K562 (cell line): ENCODE results near the gene ZFP62. TPM values are rescaled to one million over a fixed set of nuclear protein-coding genes. Genes with fewer than 3 reads are reported as not detected.

Experiments
- CCNT2 ChIP-seq: IDR thresholded peaks from 2 replicates; pipeline ENCODE4 v1.6.1; 2011; ENCODE audit warnings: borderline replicate concordance, low read depth, mild to moderate bottlenecking, moderate library complexity, mixed read lengths, low read length; ENCODE audit not compliant: insufficient read length; ENCODE audit errors: extremely low read depth
- CREBBP ChIP-seq: IDR thresholded peaks from one replicate; pipeline ENCODE4 v1.6.1; 2012; ENCODE audit warnings: low read depth, mild to moderate bottlenecking, control low read depth, inconsistent platforms, low read length
- ESRRA ChIP-seq: fragments of 450-650 bp; IDR thresholded peaks from 2 replicates; pipeline ENCODE4 v1.6.1; 2014; ENCODE audit warnings: low read depth, mild to moderate bottlenecking, moderate library complexity, borderline replicate concordance
- GABPA ChIP-seq: fragments of 200-800 bp; sonication (Bioruptor generic); conservative IDR thresholded peaks from 2 replicates; pipeline ENCODE4 v1.6.1; 2016; ENCODE audit warnings: low read depth, missing genetic modification characterization, missing compliant biosample characterization
- MCM3 ChIP-seq: fragments of 450-650 bp; IDR thresholded peaks from 2 replicates; pipeline ENCODE4 v1.6.1; 2016
- MECOM ChIP-seq: fragments of 250-450 bp; sonication (Bioruptor Pico); IDR thresholded peaks from 2 replicates; pipeline ENCODE4 v1.8.0; 2022; ENCODE audit warnings: inconsistent platforms
- NCOA6 ChIP-seq: fragments of 450-650 bp; IDR thresholded peaks from 2 replicates; pipeline ENCODE4 v1.6.1; 2017; ENCODE audit warnings: mild to moderate bottlenecking
- NR2C1 ChIP-seq, 2 experiments: fragments of 450-650 bp; IDR thresholded peaks; 2 replicates each; pipeline ENCODE4 v1.6.1; 2017; ENCODE audit warnings: mild to moderate bottlenecking in 2 of 2, antibody characterized with exemption in 1 of 2, inconsistent platforms in 1 of 2, missing compliant biosample characterization in 1 of 2, missing genetic modification characterization in 1 of 2
- NR3C1 ChIP-seq: sonication (generic); formaldehyde crosslinking; IDR thresholded peaks from 2 replicates; pipeline ENCODE4 v1.8.1; 2022; ENCODE audit warnings: missing genetic modification reagents
- POLR2AphosphoS5 ChIP-seq: IDR thresholded peaks from 2 replicates; pipeline ENCODE4 v1.6.1; 2011; ENCODE audit warnings: mild to moderate bottlenecking, low read depth, low read length, moderate library complexity; ENCODE audit not compliant: control insufficient read depth, insufficient read depth
- RFX1 ChIP-seq: fragments of 450-650 bp; IDR thresholded peaks from 2 replicates; pipeline ENCODE4 v1.6.1; 2016; ENCODE audit warnings: mild to moderate bottlenecking, moderate library complexity
- SAFB ChIP-seq: fragments of 200-400 bp; formaldehyde crosslinking; IDR thresholded peaks from 2 replicates; pipeline ENCODE4 v1.6.1; 2017; ENCODE audit warnings: low read depth, low read length, borderline replicate concordance
- SIN3A ChIP-seq, 2 experiments: fragments of 150-350 bp in 1 of 2; IDR thresholded peaks; 2 replicates each; pipeline ENCODE4 v1.6.1; 2011 to 2016; ENCODE audit warnings: borderline replicate concordance in 2 of 2, low read depth in 2 of 2, low read length in 2 of 2, mild to moderate bottlenecking in 2 of 2, moderate library complexity in 2 of 2; ENCODE audit not compliant: control insufficient read depth in 1 of 2
- SPI1 ChIP-seq: IDR thresholded peaks from 2 replicates; pipeline ENCODE4 v1.6.1; 2011; ENCODE audit warnings: low read depth, low read length, control low read depth, borderline replicate concordance
- STAT5A ChIP-seq: IDR thresholded peaks from 2 replicates; pipeline ENCODE4 v1.6.1; 2012; ENCODE audit warnings: low read length, inconsistent platforms, borderline replicate concordance
- TAF1 ChIP-seq: IDR thresholded peaks from 2 replicates; pipeline ENCODE4 v1.6.1; 2011; ENCODE audit warnings: mild to moderate bottlenecking, low read length, moderate library complexity; ENCODE audit not compliant: insufficient read depth, control insufficient read depth, severe bottlenecking; ENCODE audit errors: extremely low read depth
- ZBTB1 ChIP-seq: sonication (generic); formaldehyde crosslinking; IDR thresholded peaks from 2 replicates; pipeline ENCODE4 v1.8.1; 2023; ENCODE audit warnings: missing genetic modification reagents, low read depth, mild to moderate bottlenecking, borderline replicate concordance
- ZFX ChIP-seq: sonication (generic); formaldehyde crosslinking; IDR thresholded peaks from 2 replicates; pipeline ENCODE4 v1.8.0; 2022; ENCODE audit warnings: mild to moderate bottlenecking, missing genetic modification reagents, moderate library complexity
- ZKSCAN3 ChIP-seq: fragments of 250-450 bp; sonication (Bioruptor Pico); IDR thresholded peaks from 2 replicates; pipeline ENCODE4 v1.4.0; 2020
- ZNF217 ChIP-seq: sonication (generic); formaldehyde crosslinking; IDR thresholded peaks from 2 replicates; pipeline ENCODE4 v1.8.0; 2022; ENCODE audit warnings: mild to moderate bottlenecking, missing genetic modification reagents
- ZNF23 ChIP-seq: fragments of 250-450 bp; sonication (Bioruptor Pico); IDR thresholded peaks from 2 replicates; pipeline ENCODE4 v1.4.0; 2020; ENCODE audit warnings: mild to moderate bottlenecking
- ZNF436 ChIP-seq: fragments of 250-450, 450-650 bp; sonication (Bioruptor Pico); formaldehyde crosslinking; IDR thresholded peaks from 2 replicates; pipeline ENCODE4 v1.7.0; 2020; ENCODE audit warnings: mild to moderate bottlenecking
- ZNF644 ChIP-seq: fragments of 200-800 bp; sonication (Bioruptor generic); IDR thresholded peaks from 2 replicates; pipeline ENCODE4 v1.6.1; 2016; ENCODE audit warnings: low read depth, missing genetic modification characterization, missing compliant biosample characterization
- ZNF778 ChIP-seq: fragments of 450-650 bp; formaldehyde crosslinking; IDR thresholded peaks from 2 replicates; pipeline ENCODE4 v1.4.0; 2020; ENCODE audit warnings: mild to moderate bottlenecking, moderate library complexity
- polyA plus RNA-seq, 8 experiments: library from polyadenylated mRNA; depleted of rRNA in 4 of 8; stranded (reverse) in 5 of 8; unstranded in 3 of 8; fragments of >200 nt; fragmentation: Nextera tagmentation in 2 of 8; fragmentation: Illumina TruSeq in 1 of 8; extraction: Ambion mirVana in 2 of 8; extraction: Trizol in 1 of 8; gene quantifications; 2 replicates each; pipeline versions ENCODE4 v1.2.1 to v1.2.3, GENCODE V29; 2011 to 2014; ENCODE audit warnings: inconsistent platforms in 1 of 8, missing spikeins in 1 of 8
- total RNA-seq, 7 experiments: library from RNA; depleted of rRNA in 6 of 7; stranded (reverse); fragments of >200 nt in 6 of 7; fragmentation: Illumina TruSeq in 2 of 7; extraction: Trizol in 2 of 7; gene quantifications; 2 replicates each; pipeline versions ENCODE4 v1.2.1 to v1.2.3, GENCODE V29; 2011 to 2021; ENCODE audit warnings: low replicate concordance in 1 of 7
- TF ChIP-seq, protein P1 (sequence below): fragments of 200-800 bp; sonication (Bioruptor generic); IDR thresholded peaks from 2 replicates; pipeline ENCODE4 v1.6.1; 2017; ENCODE audit warnings: missing genetic modification characterization, missing compliant biosample characterization
- TF ChIP-seq, protein P2 (sequence below): sonication (generic); formaldehyde crosslinking; IDR thresholded peaks from 2 replicates; pipeline ENCODE4 v1.4.0; 2020; ENCODE audit warnings: mild to moderate bottlenecking, missing genetic modification reagents

The ZFP62 gene
- total and polyA plus RNA-seq, 9 of the 15 experiments (the other 6 are each of a cell fraction or from before 2014, with no cell fraction given) = 12.2 to 37.5 (median 25.0) TPM

DNA sequence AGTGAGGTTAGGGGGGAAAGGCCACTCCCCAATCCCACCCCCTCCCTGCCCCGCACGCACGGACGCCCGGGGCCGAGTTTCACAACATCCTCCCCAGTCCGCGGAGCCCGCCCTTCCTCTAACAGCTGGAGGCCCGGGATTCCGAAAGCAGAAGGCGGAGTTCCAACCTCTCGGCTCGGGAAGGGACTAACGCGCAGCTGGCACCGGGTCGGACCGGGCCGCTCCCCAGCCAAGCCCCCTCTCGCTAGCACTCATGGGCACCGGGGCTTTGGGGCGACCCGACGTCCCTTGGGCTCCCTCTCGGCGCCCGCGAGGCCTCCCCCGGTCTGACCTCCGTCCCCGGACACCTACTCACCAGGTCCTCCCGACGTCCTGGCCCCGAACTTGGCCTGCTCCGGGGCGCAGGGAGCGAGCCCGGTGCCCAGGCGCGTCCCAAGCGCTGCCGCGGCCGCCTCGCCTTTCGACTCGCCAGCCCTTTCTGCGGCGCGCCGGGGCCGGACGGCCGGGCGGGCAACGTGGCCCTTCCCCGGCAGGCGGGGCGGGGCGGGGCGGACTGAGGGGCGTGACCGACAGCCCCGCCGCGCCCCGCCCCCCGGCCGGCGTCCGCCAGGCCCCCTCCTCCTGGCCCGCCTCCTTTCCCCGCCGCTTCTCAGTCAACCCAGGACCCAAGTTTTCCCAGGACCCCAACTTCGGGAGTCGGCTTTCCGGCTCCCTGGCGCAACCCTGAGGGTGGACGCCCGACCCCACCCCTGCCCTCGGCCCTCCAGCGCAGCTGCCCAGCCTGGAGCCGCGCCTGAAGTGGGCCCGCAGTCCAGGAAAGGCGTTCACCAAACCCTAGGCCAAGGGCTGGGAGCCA lies 58.5 kb downstream of the ZFP62 start, which contains the start of gene MGAT1 (continued):
- TF ChIP-seq CREBBP = no peak
- TF ChIP-seq ZNF436 (CRISPR knock-in tag) = peak; percentile 50; the same call in 1 of the 2 replicates
- peak; percentile 53 for TF ChIP-seq GABPA (tag)
- no peak for TF ChIP-seq ZNF644 (tag)
- TF ChIP-seq ESRRA = no peak
- TF ChIP-seq, protein P1, sequence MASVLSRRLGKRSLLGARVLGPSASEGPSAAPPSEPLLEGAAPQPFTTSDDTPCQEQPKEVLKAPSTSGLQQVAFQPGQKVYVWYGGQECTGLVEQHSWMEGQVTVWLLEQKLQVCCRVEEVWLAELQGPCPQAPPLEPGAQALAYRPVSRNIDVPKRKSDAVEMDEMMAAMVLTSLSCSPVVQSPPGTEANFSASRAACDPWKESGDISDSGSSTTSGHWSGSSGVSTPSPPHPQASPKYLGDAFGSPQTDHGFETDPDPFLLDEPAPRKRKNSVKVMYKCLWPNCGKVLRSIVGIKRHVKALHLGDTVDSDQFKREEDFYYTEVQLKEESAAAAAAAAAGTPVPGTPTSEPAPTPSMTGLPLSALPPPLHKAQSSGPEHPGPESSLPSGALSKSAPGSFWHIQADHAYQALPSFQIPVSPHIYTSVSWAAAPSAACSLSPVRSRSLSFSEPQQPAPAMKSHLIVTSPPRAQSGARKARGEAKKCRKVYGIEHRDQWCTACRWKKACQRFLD = 0 out of 2 replicates have a peak, but pooled peaks have one; percentile 41
- TF ChIP-seq SPI1 = peak; percentile 20; the same call in 1 of the 2 replicates
- TF ChIP-seq SIN3A (IDR thresholded peaks at IDR 0.05; ENCODE audit: borderline replicate concordance in 2 of 2, control insufficient read depth in 1 of 2, low read depth in 2 of 2, low read length in 2 of 2) = peak; percentile 92; a peak in 3 of 4 replicates
- TF ChIP-seq STAT5A = no peak
- TF ChIP-seq, protein P2, sequence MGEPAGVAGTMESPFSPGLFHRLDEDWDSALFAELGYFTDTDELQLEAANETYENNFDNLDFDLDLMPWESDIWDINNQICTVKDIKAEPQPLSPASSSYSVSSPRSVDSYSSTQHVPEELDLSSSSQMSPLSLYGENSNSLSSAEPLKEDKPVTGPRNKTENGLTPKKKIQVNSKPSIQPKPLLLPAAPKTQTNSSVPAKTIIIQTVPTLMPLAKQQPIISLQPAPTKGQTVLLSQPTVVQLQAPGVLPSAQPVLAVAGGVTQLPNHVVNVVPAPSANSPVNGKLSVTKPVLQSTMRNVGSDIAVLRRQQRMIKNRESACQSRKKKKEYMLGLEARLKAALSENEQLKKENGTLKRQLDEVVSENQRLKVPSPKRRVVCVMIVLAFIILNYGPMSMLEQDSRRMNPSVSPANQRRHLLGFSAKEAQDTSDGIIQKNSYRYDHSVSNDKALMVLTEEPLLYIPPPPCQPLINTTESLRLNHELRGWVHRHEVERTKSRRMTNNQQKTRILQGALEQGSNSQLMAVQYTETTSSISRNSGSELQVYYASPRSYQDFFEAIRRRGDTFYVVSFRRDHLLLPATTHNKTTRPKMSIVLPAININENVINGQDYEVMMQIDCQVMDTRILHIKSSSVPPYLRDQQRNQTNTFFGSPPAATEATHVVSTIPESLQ (CRISPR knock-in tag) = no peak
- TF ChIP-seq ZNF23 (CRISPR knock-in tag) = no peak
- TF ChIP-seq MECOM = no peak
- TF ChIP-seq NR2C1 (IDR thresholded peaks at IDR 0.05) = no peak
- no peak for TF ChIP-seq NR2C1 (tag; IDR thresholded peaks at IDR 0.05)
- TF ChIP-seq CCNT2 = peak; percentile 61
- no peak for TF ChIP-seq ZBTB1 (CRISPR knock-in tag)
- TF ChIP-seq ZKSCAN3 (CRISPR knock-in tag) = no peak
- no peak for TF ChIP-seq MCM3
- TF ChIP-seq SAFB = no peak
- TF ChIP-seq RFX1 = no peak
- TF ChIP-seq POLR2AphosphoS5 = peak; percentile 50; the same call in 1 of the 2 replicates
- TF ChIP-seq NR3C1 (CRISPR knock-in tag) = no peak
- TF ChIP-seq ZFX = peak; percentile 3; the same call in 1 of the 2 replicates
- no peak for TF ChIP-seq ZNF217
- TF ChIP-seq TAF1 = peak; percentile 72
- TF ChIP-seq ZNF778 (CRISPR knock-in tag) = no peak
- peak; percentile 52; the same call in 1 of the 2 replicates for TF ChIP-seq NCOA6
